Measurements from ENCODE around the gene MAP3K3.

MAP3K3 gene

DNA sequence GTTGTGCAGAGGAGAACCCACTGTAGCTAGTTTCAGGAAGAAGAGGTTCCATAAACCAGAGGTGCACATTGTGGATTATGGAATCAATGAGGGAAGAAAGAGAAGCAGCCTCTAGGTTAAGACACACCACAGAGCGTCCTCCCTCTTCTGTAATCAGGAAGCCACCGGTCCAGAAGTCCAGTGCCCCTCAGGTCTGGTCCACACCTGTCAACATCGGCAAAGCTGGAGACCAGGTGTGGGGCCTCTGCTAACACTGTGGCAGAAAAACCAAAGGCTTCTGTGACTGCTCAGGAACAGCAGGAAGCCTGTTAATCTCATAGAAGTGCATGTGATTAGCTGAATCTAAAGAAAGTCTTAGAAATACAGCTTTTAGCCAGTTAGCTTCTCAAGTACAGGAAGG is 54.4 kb downstream of the MAP3K3 start:
- TF ChIP-seq, protein P1, sequence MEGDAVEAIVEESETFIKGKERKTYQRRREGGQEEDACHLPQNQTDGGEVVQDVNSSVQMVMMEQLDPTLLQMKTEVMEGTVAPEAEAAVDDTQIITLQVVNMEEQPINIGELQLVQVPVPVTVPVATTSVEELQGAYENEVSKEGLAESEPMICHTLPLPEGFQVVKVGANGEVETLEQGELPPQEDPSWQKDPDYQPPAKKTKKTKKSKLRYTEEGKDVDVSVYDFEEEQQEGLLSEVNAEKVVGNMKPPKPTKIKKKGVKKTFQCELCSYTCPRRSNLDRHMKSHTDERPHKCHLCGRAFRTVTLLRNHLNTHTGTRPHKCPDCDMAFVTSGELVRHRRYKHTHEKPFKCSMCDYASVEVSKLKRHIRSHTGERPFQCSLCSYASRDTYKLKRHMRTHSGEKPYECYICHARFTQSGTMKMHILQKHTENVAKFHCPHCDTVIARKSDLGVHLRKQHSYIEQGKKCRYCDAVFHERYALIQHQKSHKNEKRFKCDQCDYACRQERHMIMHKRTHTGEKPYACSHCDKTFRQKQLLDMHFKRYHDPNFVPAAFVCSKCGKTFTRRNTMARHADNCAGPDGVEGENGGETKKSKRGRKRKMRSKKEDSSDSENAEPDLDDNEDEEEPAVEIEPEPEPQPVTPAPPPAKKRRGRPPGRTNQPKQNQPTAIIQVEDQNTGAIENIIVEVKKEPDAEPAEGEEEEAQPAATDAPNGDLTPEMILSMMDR (IDR thresholded peaks at IDR 0.05; ENCODE audit: poor library complexity, severe bottlenecking), result no peak
- Histone ChIP-seq H3K9me3 (ENCODE audit: severe bottlenecking) (no peaks in the 10 kb centered on the region), H3K27ac (ENCODE audit: poor library complexity, severe bottlenecking) (no peak overlapping the region)

DNA sequence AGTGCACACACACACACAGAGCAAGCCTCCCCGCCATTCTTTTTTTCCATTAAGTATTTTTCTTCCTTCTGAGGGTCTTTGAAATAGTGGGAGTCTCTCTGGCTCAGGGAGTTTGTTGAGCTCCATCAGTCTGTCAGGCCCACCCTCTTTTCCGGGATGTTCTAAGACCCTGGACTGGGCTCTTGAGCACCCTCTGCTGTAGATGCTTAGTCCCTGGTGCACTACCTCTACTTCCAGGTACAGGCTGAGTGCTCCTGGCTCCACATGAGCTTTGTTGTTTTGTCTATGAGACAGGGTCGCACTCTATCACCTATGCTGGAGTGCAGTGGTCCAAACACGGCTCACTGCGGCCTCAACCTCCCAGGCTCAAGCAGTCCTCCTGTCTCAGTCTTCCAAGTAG is 57.0 kb downstream of the MAP3K3 start:
- peaks cover 24% of the 10 kb centered on the region for H3K36me3 ChIP-seq (ENCODE audit: low read depth)
- no peak overlapping the region for H3K27ac ChIP-seq (ENCODE audit: poor library complexity, severe bottlenecking)
- TF ChIP-seq, protein P1 (IDR thresholded peaks at IDR 0.05; ENCODE audit: poor library complexity, severe bottlenecking), result no peak
- no peak overlapping the region for H3K4me3 ChIP-seq (ENCODE audit: severe bottlenecking)
- H3K4me1 ChIP-seq (ENCODE audit: insufficient read depth, poor library complexity, severe bottlenecking), result peaks cover 14% of the 10 kb centered on the region
- no peaks in the 10 kb centered on the region for H3K9me3 ChIP-seq (ENCODE audit: severe bottlenecking)
- ATAC-seq (ENCODE audit: low read depth) (no peak), DNase-seq (ENCODE audit: low spot score) (no peak)
- H3K27me3 ChIP-seq (ENCODE audit: insufficient read depth, poor library complexity, severe bottlenecking), result no peaks in the 10 kb centered on the region

More for the DNA sequence above, 54.4 kb downstream of the MAP3K3 start:
- H3K36me3 ChIP-seq (ENCODE audit: low read depth), result peaks cover 1% of the 10 kb centered on the region; the same call in 1 of the 2 replicates
- peaks cover 14% of the 10 kb centered on the region for H3K4me1 ChIP-seq (ENCODE audit: insufficient read depth, poor library complexity, severe bottlenecking)
- DNase-seq (ENCODE audit: low spot score) (no peak), ATAC-seq (ENCODE audit: low read depth) (no peak)
- H3K27me3 ChIP-seq (ENCODE audit: insufficient read depth, poor library complexity, severe bottlenecking), result no peaks in the 10 kb centered on the region
- H3K4me3 ChIP-seq (ENCODE audit: severe bottlenecking), result no peak overlapping the region

DNA sequence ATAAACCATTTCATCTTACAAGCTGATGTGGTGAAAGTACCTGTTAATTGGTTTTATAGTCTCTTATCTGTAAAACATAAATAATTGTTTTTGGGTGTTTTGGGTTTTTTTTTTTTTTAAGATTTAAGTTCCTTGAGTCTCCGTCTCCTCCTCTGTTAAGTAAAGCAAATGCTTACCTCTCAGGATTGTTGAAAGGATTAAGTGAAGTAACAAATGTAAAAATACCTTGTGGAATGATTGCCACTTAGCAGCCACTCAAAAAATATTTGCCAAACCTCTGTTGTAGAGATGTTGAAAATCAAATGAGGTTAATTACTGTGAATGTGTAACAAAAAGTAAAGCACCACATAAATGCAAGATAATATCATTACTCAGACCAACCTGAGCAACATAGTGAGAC is 58.5 kb downstream of the MAP3K3 start:
- Histone ChIP-seq H3K9me3 (ENCODE audit: severe bottlenecking) (no peaks in the 10 kb centered on the region), H3K36me3 (ENCODE audit: low read depth) (peaks cover 27% of the 10 kb centered on the region), H3K4me1 (ENCODE audit: insufficient read depth, poor library complexity, severe bottlenecking) (peaks cover 4% of the 10 kb centered on the region), H3K27ac (ENCODE audit: poor library complexity, severe bottlenecking) (no peak overlapping the region), H3K4me3 (ENCODE audit: severe bottlenecking) (no peak overlapping the region), H3K27me3 (ENCODE audit: insufficient read depth, poor library complexity, severe bottlenecking) (no peaks in the 10 kb centered on the region)
- no peak for ATAC-seq (ENCODE audit: low read depth)
- no peak for DNase-seq (ENCODE audit: low spot score)
- TF ChIP-seq, protein P1 (IDR thresholded peaks at IDR 0.05; ENCODE audit: poor library complexity, severe bottlenecking), result no peak

DNA sequence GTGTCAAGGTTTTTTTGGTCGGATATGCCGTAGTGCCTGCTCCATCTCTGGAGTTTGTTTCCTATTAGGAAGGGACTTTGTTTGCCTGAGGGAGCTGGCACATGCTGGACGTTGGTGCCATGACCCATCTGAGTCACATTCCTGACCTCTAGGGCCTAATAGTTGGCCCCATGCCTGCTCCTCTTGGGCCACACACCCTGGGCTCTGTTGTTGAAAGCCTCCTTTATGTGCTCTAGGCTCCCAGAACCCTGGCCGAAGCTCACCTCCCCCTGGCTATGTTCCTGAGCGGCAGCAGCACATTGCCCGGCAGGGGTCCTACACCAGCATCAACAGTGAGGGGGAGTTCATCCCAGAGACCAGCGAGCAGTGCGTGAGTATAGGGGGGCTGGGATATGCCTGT is 59.3 kb downstream of the MAP3K3 start:
- Histone ChIP-seq H3K27me3 (ENCODE audit: insufficient read depth, poor library complexity, severe bottlenecking) (no peaks in the 10 kb centered on the region), H3K9me3 (ENCODE audit: severe bottlenecking) (no peaks in the 10 kb centered on the region), H3K4me3 (ENCODE audit: severe bottlenecking) (no peak overlapping the region), H3K36me3 (ENCODE audit: low read depth) (peaks cover 30% of the 10 kb centered on the region), H3K4me1 (ENCODE audit: insufficient read depth, poor library complexity, severe bottlenecking) (no peaks in the 10 kb centered on the region), H3K27ac (ENCODE audit: poor library complexity, severe bottlenecking) (no peak overlapping the region)
- DNase-seq (ENCODE audit: low spot score) (no peak), ATAC-seq (ENCODE audit: low read depth) (no peak)
- TF ChIP-seq, protein P1 (IDR thresholded peaks at IDR 0.05; ENCODE audit: poor library complexity, severe bottlenecking), result no peak

DNA sequence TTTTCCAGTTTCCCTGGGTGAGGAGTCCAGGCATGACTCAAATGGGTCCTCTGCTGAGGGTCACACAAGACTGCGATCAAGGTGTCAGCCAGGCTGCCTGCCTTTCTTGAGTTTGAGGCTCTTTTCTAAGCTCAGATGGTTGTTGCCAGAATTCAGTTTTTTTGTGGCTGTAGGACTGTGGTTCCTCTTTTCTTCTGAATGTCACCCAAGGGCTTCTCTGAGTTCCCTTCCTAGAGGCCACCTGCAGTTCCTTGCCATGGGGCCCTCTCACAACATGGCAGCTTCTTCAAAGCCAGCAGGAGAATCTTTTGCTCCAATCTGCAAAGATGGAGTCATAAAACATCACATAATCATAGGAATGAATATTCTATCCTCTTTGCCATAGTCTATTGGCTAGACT is 60.2 kb downstream of the MAP3K3 start:
- Histone ChIP-seq H3K27ac (ENCODE audit: poor library complexity, severe bottlenecking) (no peak overlapping the region), H3K27me3 (ENCODE audit: insufficient read depth, poor library complexity, severe bottlenecking) (no peaks in the 10 kb centered on the region), H3K4me3 (ENCODE audit: severe bottlenecking) (no peak overlapping the region), H3K36me3 (ENCODE audit: low read depth) (peaks cover 30% of the 10 kb centered on the region), H3K9me3 (ENCODE audit: severe bottlenecking) (no peaks in the 10 kb centered on the region), H3K4me1 (ENCODE audit: insufficient read depth, poor library complexity, severe bottlenecking) (no peaks in the 10 kb centered on the region)
- TF ChIP-seq, protein P1 (IDR thresholded peaks at IDR 0.05; ENCODE audit: poor library complexity, severe bottlenecking), result no peak
- DNase-seq (ENCODE audit: low spot score) (no peak), ATAC-seq (ENCODE audit: low read depth) (no peak)

Measured in RWPE2 (cell line).